GM18499 (cell line): ENCODE results near the gene STX17.
"Not testable (repeated sequence)": the region's sequence is repeated elsewhere in the genome, so short reads cannot be mapped to it uniquely, and the experiment has no call there.

Experiments used
- ATAC-seq: cut with Tn5 transposase; IDR thresholded peaks from one replicate; pipeline ENCODE4 v1.9.1; 2021; ENCODE audit warnings: moderate number of reproducible peaks; ENCODE audit not compliant: insufficient read depth, unreplicated experiment

Gene STX17

DNA sequence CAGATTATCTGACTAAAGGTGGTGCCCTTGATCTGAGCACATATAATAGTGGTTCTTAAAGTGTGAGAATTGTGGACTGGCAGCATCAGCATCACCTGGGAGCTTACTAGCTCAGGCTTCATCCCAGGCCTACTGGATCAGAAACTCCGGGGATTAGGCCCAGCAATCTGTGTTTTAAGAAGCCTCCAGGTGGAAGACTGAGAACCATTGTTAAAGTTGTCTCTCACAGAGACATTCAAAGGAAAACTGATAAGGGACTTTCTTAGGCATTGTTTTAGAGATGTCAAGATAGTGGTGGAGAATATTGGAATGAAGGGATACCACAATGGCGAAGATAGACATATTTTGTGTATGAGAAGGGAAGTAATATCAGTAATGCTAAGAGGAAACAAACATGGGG is 59.5 kb downstream of the STX17 start:
- ATAC-seq, result no peak

DNA sequence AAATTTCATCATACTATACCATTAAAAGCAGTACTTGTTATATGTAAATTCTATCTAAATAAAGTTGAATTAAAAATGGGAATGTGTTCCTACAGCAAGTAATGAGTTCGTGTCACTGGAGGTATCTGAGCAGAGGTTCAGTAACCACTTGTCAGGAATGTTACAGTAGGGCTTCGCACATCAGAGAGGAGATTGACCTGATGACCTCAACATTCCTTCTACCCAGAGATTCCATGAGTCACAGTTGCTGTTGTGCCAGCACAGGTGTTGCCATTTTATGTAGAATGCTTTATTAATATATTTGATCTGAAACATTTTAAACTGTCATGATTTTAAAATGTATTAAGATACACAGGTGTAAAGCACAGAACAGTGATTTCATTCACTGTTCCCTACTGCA is 60.3 kb downstream of the STX17 start:
- no peak for ATAC-seq

DNA sequence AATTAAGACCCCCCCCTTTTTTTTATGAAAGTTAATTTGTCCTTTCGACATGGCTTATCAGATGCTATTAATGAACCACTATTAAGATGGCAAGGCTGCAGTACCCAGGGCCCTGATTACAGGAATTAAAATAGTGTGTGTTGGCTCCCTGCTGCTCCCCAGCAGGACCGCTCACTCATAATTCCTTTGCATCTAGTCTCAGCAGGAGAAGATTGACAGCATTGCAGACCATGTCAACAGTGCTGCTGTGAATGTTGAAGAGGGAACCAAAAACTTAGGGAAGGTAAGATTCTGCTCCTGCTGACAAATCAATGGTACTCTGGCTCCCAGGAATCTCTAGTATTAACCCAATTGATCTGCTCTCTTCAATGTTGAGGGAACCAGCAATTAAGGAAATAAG is 61.0 kb downstream of the STX17 start:
- no peak for ATAC-seq

DNA sequence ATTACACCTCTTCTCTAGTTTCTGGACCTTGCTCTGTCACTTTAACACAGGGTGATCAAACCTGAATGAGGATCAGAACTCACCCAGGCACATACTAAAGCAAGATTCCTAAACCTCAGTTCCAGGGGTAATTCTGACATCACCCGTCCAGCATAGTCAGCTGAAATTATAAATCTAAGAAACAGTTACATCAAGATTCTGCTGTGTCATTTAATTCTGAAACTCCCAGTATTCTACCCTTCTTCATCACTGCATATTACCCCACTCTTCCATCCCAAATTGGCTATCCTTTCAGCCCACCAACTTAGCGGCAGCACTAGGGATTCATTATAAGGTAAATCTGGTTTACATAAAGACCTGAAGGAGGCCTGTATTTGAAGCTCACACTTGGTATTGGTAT is 64.0 kb downstream of the STX17 start:
- ATAC-seq, result no peak

DNA sequence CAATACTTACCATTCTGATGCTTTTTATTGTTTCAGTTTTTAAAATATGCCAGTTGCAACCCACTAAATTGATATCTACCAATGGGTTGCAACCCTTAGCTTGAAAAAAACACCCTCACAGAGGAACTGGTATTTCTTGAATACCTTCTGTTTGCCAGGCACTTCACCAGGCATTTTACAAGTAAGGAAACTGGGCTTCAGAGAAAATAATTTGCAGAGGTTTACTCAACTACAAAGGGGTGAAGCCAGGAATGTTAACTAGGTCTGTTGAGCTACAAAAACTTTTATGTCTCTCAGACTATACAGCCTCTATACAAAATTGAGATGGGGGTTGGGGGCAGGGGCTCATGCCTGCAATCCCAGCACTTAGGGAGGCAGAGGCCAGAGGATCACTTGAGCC is 65.0 kb downstream of the STX17 start:
- ATAC-seq, result no peak

DNA sequence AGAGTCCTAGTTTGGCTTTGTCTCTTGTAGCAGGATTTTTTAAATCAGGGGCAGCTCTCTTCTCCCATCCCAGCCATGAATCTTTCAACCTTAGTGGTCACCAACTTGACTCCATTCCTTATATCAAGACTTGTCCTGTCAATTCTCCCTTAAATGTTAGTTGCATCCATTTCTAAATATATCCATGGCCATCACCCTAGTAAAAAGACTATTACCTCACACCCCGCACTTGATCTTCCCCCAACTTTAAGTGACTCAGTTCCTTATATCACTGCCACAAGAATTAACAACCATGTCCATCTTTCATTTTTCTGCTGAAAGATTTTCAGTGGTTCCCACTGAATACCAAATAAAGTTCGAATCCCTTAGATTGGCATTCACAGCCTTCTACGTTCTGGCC is 67.0 kb downstream of the STX17 start:
- ATAC-seq, result no peak

DNA sequence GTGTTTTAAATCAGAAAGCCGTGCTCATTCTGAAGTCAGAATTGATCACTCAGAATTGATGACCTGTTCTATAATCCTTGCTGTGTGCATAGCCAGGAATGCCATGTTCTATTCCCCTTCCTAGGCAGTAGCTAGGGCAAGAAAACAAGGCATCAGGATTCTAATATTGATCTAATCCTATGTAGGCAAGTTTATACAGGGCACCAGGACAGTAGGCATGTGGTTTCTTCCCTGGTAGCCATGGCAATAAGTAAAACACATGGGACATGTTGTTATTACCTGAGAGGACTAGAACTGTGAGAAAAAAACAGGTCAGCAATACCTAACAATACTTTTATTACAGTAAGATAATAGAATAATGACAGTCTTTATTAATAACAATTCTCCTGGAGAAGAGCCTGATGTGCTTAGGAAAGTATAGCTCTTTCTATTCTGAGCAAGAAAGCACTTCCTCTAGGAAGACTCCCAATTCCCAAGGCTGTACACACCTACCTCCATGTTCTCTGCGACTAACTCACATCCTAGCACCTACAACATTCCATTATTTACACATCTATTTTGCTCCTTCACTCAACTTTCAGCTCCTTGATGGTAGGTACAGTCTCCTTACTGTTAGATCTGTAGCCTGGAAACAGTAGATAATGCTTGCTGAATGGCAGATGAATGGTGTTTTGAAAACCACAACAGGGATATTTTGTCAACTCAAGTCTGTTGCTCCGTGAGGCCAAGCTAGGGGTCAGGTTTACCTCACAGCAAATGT is 70.8 kb downstream of the STX17 start:
- ATAC-seq, result no peak

DNA sequence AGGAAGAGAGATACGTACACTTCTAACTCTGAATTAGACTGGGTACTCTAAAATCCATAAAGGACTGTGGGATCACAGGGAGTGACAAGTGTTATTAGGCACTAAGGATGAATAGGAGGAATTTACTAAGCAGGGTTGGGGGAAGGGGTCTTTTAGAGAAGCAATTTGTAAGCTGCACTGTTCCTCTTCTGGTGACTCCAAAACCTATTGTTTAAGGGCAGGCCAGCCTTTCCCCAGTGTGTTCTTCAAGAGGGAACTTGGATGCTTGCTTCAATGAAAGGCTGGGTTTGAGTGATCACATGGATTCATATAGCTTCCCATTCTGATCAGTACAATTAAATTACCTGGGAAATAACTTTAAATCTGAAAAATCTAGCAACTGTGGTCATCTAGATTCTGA is 71.8 kb downstream of the STX17 start:
- ATAC-seq, result no peak

DNA sequence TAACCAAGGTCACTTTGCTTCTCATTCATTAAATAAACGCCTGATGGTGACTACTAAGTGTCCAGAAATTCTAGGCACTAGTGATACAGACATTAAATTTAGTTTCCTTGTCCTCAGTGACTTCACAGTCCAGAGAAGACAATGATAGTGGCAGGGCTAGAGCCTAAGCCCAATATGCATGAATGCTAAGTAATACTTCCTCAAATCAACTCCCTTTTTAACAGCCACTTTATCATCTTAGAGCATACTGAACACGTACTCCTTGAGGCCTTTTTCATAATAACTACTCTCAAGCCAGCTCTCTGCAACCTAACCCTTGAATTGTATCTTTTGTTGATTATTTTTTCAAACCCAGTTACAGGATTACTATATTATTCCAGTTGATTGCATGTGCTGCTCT is 74.1 kb downstream of the STX17 start:
- ATAC-seq, result no peak

DNA sequence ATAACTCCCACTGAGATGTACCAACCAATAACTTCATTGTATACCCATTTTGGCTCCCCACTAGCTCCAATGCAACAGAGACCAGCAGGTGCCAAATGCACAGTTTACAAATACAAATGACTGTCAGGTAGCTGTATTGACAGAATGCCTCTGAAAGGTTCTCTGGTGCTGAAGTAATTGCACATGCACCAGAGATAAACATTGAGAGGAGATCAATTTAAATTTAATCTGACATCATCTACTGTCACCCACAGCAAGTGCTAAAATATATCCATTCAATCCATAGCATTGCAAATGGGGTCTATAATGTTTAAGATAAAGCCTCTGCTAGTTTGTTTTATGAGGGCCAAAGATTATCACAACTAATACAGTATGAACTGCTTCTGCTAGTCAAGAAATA is 80.2 kb downstream of the STX17 start:
- ATAC-seq, result no peak

DNA sequence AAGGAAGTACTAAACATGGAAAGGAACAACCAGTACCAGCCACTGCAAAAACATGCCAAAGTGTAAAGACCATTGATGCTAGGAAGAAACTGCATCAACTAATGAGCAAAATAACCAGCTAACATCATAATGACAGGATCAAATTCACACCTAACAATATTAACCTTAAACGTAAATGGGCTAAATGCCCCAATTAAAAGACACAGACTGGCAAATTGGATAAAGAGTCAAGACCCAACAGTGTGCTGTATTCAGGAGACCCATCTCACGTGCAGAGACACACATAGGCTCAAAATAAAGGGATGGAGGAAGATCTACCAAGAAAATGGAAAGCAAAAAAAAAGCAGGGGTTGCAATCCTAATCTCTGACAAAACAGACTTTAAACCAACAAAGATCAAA is 84.1 kb downstream of the STX17 start:
- ATAC-seq, result not testable (repeated sequence)

DNA sequence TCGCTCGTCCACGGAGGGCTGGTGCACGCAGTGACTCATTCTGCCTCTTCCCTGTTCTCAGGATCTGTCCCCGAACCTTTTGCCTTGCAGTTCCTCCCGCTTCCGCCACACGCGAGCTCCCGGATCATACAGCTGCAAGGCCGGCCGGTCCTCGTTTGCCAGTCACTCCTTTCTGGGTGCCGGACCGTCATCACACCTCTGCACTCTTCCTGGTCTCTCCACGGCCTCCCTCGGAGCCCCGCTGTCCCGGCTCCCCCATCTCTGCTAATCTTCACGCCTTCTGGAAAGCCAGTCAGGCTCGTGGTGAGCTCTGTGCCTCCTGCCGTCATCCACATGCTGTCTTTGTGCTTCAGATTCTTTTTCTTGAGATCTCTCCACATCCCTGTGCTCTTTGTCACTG is 91.8 kb downstream of the STX17 start:
- ATAC-seq, result no peak

DNA sequence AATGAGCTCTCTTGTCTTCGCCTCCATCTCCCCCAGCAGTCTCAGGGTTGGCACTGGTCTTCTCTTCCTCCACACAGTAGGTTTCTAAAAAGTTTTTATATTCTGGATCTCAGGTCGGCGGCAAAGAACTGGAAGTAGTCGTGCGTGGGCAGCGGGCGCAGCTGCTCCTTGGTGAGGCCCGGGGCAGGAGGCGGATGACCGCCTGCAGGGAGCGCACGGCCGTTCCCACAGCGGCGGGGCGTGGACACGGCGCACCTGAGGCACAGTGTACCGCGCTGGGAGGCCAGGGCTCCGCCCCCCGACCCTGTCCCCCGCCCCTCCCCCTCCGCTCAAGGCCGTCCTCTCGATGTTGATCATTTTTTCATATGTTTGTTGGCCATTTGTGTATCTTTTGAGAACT is 92.4 kb downstream of the STX17 start:
- no peak for ATAC-seq

DNA sequence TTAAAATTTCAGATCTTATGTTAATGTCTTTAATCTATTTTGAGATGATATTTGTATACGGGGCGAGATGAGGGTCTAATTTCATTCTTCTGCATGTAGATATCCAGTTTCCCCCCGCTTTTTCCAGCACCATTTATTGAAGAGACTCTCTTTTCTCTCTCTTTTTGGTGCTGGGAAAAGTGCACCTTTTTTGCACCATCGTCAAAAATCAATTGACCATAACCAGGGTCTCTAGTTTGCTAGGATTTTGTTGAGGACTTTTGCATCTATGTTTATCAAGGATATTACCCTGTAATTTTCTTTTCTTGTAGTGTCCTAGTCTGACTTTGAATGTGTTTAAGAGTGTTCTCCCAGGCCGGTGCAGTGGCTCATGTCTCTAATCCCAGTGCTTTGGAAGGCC is 93.3 kb downstream of the STX17 start:
- ATAC-seq, result no peak

DNA sequence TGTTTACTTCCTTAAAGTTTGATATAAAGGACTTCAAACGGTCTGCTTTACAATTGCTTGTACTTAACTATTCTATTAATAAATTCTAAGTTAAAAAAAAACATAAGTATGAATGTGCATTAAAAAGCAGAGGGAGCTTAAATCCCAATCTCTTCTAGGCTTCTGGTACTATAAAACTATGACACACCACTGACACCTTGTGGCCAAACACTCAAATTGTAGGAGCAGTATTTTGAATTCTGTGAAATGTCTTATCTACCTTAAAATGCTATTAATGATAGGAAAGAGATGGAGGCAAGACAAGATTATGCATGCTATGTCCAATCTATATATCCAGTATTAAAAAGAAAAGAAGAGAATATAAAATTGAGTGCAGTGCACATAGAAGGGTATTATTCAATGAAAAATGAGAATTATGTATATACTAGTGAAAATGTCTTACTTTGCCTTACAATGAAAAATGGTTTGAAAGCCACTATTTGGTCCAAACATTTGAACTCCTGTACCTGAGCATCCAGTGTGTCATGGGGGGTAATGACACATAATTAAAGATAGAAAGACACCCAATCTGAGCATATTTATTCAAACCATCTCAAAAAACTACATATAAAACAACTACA is 104.7 kb downstream of the STX17 start:
- ATAC-seq, result no peak

DNA sequence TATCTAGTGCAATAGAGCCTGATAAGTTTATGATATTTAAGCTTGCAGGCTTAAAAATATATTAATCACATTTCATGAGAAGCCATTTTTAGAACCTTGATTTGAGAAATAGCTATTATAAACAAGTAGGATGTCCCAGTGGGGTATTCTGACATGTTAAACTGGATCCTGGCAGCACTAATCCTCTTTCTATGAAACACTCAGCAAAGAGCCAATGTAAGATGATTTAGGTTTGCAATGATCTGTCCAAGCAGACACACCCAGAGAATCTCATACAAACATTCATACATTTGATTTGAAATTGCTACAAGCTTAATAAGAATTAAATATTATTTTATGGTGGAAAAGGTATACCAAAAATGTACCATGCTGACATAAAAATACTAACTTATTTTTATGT is 105.8 kb downstream of the STX17 start:
- ATAC-seq, result no peak

DNA sequence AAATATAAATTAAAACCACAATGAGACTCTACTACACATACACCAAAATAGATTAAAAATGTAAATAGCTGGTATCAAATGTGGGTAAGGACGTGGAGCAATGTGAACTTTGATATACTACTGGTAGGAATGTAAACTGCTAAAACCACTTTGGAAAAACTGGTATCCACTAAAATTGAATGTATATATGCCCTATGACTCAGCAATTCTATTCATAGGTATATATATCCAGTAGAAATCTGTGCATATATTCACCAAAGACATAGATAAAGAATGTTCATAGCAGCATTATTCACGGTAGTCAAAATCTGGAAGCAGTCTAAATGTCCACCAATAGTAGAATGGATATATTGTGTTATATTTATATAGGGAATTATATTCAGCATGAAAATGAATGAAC is 107.1 kb downstream of the STX17 start:
- no peak for ATAC-seq

DNA sequence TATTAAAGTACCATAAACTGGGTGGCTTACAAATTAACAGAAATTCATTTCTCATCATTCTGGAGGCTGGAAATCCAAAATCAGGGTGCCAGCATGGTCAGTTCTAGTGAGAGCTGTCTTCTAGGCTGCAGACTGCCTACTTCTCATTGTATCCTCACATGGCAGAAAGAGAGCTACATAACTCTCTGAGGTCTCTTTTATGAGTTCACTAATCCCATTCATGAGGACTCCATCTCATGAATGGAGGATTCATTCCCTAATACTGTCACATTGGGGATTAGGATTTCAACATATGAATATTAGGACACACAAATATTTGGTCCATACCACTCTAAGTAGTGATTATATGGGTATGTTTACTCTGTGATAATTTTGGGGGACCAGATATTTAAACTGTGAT is 108.4 kb downstream of the STX17 start:
- no peak for ATAC-seq

DNA sequence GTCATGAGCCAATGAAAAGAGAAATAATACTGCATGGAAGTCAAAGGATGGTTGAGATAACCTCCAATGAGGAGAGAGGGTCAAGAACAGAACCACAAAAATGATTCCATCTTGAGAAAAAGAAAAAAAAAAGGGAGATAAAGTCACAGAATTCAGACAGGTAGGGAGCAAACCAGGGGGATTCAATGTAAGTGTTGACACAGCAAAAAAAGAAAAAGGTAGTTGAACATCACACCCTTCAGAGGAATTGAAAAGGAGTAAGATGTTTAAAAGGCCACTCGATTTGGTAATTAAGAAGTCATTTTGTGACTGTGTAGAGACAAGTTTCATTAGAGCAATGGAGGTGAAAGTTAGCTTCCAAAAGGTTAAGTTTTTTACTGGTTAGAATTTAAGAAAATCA is 113.1 kb downstream of the STX17 start:
- ATAC-seq, result no peak
